Stimulated activated CD4-positive, alpha-beta T cell treated with anti-CD3 and anti-CD28 coated beads, Interleukin-12 subunit alpha, Interleukin-12 subunit beta, amount 100 ng/mL, for 48 hours (primary cell): Measurements from ENCODE around the gene GPHN.

ENCODE experiments used
- DNase-seq, 3 donors: peaks; one replicate each; pipeline ENCODE4 v3.0.0-alpha.2; 2020; ENCODE audit warnings: low read depth in 2 of 3, low spot score in 1 of 3

Gene GPHN

GRCh38 chr14:67207810-67208209 lies 699.9 kb downstream of the GPHN start:
- DNase-seq: no peak

- DNase-seq: no peak
Observed at GRCh38 chr14:67218126-67218525, 710.2 kb downstream of the GPHN start.

GRCh38 chr14:67221248-67221981 lies 713.5 kb downstream of the GPHN start:
- no peak for DNase-seq

- no peak for DNase-seq
Observed at GRCh38 chr14:67221982-67222328, 714.0 kb downstream of the GPHN start.

- no peak for DNase-seq
Observed at GRCh38 chr14:67225523-67225922, 717.6 kb downstream of the GPHN start.

- DNase-seq: no peak
Observed at GRCh38 chr14:67228325-67228984, 720.5 kb downstream of the GPHN start.
